Suprapubic skin (tissue), 4 donors: Measurements from ENCODE around the gene MN1.

Experiments
- CTCF ChIP-seq, 2 donors: fragments of 200-600 bp in 1 of 2; fragments of 450-650 bp in 1 of 2; sonication (generic) in 1 of 2; IDR thresholded peaks; one replicate each; pipeline ENCODE4 v1.5.1; 2016 to 2019; ENCODE audit warnings: antibody characterized with exemption in 2 of 2, mild to moderate bottlenecking in 1 of 2, moderate library complexity in 1 of 2
- EP300 ChIP-seq: sonication (generic); formaldehyde crosslinking; IDR thresholded peaks from one replicate; pipeline ENCODE4 v1.6.1; 2017; ENCODE audit warnings: antibody characterized with exemption
- POLR2A ChIP-seq, 2 donors: fragments of 450-650 bp; IDR thresholded peaks; one replicate each; pipeline ENCODE4 v1.6.1; 2017; ENCODE audit warnings: antibody characterized with exemption in 2 of 2, mild to moderate bottlenecking in 2 of 2, moderate library complexity in 2 of 2
- POLR2AphosphoS5 ChIP-seq, 3 donors: sonication (generic); formaldehyde crosslinking; IDR thresholded peaks; one replicate each; pipeline ENCODE4 v1.6.1; 2017; ENCODE audit warnings: antibody characterized with exemption in 3 of 3

- TF ChIP-seq CTCF (IDR thresholded peaks at IDR 0.05): no peak
- no peak for TF ChIP-seq POLR2A (IDR thresholded peaks at IDR 0.05)
- peak in 1 of 3 donors; percentile 20 for TF ChIP-seq POLR2AphosphoS5 (IDR thresholded peaks at IDR 0.05)
- no peak for TF ChIP-seq EP300
Measured at GRCh38 chr22:27780161-27780575, 21.4 kb downstream of the MN1 start.
